Esophagus mucosa (tissue), 1 donor: ENCODE results near the gene TMEM17. TPM values are rescaled to one million over a fixed set of nuclear protein-coding genes. Genes with fewer than 3 reads are reported as not detected.

Source experiments
- ATAC-seq: fragments of 200-7000 bp; cut with Tn5 transposase; one replicate; pipeline ENCODE4 v1.9.1; 2020
- total RNA-seq: library from RNA; stranded (reverse); gene quantifications from one replicate; pipeline ENCODE4 v1.2.4, GENCODE V29; 2023
- donor health status: DM: yes; HTN: yes; CAD: no.

The TMEM17 gene
- total RNA-seq, 1 donor from 2014 or later: 2.3 TPM

DNA sequence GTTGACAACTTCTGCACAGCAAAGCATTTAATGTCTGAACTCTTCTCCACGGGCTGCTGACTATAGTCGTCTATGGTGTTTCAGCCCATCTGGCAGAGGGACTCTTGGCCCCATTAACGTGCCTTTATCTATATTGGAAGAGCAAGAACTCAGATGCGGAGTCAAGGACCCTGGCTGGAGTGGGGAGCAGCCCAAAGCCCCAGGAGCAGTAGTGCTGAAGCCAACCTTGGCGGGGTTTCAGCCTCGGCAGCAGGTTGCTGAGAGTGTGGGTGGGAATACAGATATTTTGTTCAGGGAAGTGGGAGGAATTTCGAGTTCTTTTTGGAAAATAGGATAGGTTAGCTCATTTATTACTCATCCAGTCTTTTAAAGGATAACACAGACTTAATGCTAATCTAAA lies 34.2 kb downstream of the TMEM17 start:
- ATAC-seq: no peak

DNA sequence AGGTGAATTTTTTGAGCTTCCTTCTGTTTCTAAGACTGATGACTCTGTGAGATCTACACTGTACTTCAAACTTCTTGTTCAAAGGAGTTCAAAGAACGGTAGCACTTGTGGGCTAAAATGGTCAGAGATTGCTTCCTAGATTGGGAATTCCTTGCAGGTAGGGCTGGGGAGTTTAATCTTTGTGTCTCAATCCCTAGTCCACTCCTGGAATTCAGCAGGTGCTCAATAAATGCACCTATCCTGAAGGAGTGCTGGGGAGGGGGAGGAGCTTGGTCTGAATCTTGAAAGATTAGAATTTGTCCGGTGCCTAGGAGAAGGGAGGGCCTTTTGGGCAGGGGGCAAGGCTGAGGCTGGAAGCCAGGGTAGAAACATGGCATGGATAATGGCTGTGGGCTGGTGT lies 34.6 kb downstream of the TMEM17 start:
- ATAC-seq: no peak

DNA sequence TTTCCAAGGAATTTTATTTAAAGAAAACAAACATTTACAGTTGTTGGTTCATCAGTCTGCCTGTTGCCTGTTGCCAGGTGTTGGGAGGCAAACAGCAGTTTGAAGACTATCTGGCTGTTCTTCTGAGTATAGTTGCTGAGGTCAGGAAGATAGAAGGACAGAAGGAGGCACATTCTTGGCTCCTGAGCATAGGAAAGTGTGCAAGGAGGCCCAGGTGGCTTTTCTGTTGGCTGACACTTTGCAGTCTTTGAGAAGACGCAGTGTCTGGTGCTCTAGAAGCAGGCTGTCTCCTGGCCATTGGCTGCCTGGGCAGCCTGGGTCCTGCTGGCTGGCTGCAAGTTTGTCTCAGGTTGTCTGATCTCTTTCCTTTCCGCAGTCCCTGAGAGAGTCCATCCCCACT lies 36.4 kb downstream of the TMEM17 start:
- no peak for ATAC-seq

DNA sequence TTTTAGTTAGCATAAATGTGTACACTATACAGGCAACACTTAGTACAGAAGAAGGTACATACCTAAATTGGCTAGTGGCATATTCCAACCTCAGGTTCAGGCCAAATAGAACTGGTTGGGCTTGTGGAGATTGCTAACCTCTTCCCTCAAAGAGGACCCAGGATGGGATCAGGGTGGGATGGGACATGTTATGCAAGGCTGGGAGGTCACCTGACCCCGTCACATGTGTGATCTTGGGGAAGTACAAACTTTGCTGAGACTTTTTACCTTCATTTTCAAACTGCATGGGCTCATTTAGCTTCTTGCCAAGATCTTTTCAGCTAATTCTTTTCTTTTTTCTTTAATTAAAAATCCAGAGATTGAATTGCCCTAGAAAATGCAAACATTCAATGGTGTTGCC lies 36.9 kb downstream of the TMEM17 start:
- ATAC-seq: no peak

DNA sequence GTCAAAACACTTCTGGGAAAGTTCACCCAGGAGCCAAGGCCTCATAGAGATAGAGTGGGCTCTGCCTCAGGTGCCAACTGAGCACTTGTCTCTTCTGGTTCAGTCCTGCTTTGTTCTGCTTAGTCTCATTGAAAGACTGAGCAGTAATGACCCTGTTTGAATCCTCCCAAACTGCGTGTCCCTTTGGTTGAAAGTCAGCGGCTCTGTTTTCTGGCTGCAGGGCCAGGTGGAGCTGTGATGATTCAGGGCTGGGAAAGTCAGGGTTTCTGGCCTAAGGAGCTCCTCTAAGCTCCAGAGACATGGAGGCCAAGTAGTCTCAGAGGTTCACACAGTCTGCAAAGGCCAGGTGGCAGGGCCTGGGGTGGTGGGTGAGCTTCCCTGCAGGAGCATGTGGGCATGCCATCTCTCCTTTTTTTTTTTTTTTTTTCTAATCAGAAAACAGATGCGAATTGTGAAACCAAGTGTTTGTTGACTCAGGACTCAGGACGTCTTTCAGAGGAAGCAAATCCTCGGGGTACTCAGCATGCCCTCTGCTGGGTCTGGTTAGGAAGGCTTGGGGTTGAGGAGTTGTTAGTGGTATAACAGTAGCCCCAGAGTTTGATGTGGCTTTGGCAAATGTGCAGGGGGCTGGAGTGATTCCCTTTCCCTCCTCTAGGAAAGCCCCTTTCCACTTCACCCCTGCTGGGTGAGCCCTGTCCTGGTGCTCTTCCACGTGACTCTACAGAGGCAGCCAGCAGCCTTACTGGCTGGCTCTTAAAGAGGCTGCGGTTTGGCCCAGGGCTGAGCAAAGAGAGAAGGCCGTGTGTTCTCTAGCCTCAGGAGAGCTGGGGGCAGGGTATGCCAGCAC lies 38.3 kb downstream of the TMEM17 start:
- peak; percentile 82 for ATAC-seq

DNA sequence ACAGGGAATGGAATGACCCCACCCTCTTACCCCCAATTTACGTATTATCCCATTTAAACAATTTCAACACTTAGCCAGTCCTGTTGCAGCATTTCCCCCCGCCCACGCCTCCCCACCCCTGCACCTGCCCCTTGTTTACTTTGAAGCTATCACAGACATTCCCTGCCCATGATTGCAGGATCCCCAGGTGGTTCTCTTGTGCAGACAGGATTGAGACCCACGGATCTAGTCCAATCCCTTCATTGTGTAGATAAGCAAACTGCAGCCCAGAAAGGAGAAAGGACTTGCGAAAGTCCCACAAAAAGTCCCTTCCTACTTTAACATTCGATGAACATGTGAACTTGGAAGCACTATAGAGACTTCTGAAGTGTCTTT lies 38.9 kb downstream of the TMEM17 start:
- no peak for ATAC-seq

DNA sequence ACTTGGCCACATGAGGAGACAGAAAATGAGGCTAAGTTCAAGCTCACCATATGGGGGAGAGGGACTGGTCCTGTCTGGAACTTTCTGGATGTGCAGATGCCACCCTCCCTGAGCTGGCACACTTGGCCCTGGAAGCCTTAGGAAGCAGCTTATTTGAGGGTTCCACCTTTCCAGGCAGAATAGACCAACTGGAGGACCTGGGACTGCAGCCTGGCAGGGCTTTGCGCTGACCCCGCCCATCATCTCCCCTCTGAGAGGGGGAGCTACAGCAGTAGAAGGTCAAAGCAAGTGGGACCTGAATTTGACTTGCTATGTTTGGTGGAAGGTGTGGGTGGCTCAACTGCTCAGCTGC lies 39.5 kb downstream of the TMEM17 start:
- ATAC-seq: no peak

DNA sequence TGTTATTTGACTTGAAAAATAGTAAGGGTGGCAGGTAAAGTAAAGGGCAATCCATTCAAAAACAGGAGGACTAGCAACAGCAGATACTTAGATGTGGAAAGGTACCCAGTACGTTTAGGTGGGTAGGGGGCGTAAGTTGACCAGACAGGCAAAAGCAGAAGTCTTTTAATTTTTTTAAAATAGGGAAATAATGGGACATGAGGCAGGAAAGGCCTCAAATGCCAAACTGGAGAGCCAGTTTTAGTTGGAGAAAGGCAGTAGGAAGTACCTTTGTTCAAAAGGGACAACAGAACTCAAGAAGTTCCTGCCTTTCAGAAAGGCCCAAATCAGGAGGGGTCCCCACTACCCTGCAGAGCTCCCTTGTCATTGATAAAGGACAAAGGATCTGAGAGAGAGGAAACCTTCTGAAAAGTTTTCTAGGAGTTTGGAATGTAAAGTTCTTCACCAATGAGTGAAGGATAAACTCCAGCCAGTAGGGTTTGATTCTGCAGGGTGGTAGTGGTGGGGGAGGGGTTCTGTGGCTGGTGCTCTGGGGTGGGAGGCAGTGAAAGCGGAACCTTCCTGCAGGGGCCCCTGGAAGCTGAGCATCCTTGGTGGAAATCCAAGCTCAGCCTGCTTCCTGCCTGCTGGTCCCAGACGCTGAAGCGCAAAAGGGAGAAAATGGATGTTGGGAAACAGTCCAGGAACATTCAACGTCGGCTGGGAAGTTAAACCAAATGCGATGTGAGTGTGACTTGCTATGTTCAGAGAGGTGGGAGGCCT lies 40.1 kb downstream of the TMEM17 start:
- no peak for ATAC-seq

DNA sequence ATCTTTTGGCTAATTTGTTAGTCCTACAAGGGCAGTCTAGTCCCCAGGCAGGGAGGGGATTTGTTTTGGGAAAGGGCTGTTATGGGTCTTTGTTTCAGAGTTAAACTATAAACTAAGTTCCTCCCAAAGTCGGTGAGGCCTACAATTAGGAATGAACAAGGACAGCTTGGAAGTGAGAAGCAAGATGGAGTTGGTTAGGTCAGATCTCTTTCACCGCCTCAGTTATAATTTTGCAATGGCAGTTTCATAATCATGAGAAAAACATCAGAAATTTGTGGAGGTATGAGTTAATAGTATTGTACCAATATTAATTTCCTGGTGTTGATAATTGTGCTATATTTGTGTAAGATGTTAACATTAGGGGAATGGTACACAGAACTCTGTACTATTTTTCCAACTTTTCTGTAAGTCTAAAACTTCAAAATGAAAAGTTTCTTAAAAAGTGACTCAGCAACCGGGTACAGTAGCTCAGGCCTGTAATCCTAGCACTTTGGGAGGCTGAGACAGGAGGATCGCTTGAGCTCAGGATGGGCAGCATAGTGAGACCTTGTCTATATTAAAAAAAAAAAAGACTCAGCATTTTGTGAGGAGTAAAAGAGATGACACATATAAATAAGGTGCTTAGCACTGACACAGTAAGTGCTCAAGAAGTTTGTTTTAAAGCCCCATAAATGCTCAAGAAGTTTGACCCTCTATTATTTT lies 40.8 kb downstream of the TMEM17 start:
- ATAC-seq: no peak

DNA sequence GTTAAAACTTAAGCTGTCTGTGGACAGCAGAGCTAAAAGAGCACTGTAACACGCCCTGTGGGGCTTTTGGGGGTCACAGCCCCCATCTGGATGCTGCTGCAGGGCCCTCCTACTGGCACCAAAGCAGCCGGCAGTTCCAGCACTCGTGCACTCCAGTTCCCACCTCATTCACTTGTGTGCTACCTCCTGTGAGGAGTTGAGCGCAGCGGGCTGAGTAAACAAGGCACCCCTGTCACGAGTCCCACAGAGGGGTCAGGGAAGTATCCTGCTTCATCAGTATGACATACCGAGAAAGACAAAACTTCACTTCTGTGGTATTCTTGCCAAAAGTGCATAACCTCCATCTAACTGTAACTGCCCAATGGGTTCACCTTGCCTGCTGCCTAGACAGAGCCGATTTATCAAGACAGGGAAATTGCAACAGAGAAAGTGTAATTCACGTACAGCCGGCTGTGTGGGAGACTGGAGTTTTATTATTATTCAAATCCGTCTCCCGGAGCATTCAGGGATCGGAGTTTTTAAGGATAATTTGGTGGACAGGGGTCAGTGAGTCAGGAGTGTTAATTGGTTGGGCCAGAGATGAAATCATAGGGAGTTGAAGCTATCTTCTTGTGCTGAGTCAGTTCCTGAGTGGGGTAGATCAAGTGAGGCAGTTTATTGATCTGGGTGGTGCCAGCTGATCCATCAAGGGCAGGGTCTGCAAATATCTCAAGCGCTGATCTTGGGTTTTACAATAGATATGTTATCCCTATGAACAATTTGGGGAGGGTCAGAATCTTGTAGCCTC lies 41.6 kb downstream of the TMEM17 start:
- ATAC-seq: no peak

DNA sequence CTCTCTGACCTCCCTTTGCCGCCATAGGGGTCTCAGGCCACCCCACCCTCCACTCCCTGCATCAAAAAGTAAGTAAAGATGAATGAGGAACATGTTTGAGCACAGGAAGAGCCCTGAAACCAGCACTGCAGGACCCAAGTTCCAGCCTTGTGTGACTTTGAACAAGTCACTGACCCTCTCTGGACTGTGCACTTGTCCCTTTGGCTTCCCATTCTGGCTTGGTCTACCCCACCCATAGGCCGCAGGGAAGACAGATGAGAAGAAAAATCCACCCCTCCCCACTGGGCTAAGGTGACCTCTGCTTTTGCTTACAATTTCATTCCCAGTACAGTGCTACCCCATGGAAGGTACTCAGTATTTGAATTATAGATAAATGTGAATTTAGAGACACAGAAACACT lies 43.8 kb downstream of the TMEM17 start:
- ATAC-seq: no peak

DNA sequence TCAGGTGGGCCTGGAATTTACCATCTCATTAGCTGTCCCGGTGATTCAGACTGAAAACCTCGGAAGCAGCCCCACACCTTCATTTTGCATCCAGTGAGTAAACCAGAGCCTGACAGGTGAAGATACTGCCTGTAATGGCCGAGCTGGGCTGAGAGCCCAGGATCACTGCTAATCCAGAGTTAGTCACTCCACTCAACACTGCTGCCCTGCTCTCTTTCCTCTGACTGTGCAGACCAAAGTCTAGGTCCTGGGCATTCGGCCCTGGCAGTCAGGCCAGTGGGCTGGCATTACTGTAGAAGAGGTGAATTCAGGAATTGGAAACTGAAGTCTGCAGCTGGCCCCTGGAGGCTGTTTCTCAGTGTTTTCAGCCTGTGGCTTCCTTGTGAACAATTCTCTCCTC lies 44.3 kb downstream of the TMEM17 start:
- peak; percentile 69 for ATAC-seq

DNA sequence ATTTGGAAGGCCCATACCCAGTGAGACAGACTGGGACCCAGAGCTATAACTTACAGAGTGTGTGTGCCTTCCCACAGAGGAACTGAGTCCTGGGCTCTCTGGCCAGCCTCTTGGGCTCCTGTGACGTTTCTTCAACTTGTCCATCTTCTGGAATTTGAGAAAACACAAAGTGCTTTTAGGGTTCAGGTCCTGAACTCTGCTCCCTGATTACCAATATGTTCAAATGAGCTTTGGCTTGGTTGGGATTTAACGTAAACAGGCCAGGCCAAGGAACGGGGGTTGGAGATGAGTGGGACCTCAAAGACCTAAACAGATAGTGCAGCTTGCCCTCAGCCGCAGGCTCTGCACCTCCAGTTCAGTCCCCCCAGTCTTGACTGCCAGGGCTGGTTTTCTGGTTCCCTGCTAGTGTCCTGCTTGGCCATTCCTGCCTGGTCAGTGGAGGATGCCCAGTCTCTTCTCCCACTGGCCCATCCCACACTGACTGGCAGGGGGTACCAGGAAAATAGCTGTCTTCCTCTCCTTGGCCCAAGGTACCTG lies 44.9 kb downstream of the TMEM17 start:
- ATAC-seq: no peak

DNA sequence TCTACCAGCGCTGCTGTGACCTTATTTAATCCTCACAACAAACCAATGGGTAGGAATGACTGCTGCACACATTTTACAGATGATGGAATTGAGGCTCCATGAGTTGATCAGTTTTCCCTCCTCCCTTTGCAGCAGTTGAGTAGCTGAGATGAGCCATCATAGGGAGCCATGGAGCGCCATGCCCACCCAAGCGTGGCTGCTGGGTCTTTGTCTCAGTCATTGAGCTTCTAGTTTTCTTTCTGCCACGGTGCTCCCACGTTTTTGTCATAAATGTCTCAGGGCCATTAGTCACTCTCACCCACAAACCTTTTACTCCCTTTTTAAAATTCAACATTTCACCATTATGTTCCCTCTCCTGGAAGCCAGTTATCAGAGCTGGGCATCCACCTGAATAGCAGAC lies 45.8 kb downstream of the TMEM17 start:
- no peak for ATAC-seq

DNA sequence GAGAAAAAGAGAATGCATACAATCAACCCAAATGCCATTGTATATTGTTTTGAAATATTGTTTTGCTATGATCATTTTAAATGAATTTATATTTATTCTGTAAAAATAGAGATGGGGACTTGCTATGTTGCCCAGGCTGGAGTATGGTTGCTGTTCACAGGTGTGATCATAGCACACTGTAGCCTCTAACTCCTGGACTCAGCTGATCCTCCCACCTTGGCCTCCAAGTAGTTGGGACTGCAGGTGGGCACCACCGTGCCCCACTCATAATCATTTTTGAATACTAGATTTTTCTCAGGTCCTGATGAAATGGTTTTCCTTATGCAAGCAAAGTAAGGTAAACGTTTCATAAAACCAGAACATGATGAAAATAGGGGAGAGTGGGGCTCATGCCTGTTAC lies 46.3 kb downstream of the TMEM17 start:
- ATAC-seq: no peak

DNA sequence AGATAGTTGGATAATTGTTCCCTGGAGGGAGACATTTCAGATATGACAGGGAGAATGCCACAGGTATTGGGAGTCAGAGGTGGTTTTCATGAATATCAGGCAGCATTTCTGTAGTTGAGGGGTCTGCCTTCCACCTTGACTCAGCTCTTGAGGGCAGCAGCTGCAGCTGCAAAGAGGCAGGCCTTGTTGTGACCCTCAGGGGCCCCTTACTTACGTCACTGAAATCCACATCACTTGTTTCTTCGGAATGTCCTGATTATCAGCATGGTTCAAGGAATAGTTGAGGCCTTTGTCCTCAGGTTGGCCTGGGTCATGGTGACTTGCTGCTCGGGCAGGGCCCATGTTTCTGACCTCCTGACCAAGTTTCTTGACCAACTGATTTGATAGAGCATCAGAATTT lies 46.9 kb downstream of the TMEM17 start:
- no peak for ATAC-seq

DNA sequence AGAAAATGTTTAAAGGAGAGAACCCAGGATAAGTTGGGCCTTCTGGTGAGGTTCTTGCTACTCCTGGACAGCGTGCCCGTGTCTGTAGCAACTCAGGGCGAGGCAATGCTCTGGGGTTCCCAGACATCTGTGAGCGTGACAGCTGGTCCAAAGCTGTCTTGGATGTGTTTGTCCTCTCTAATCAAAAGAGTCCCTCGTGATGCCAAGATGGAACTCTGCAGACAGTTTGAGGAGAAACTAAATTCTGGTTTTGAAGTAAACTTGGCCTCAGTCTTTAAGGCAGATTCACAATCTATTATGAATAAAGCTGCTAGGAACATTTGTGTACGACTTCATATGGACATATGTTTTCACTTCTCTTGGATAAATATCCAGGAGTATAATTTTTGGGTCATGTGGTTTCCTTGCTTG lies 47.3 kb downstream of the TMEM17 start:
- ATAC-seq: no peak

DNA sequence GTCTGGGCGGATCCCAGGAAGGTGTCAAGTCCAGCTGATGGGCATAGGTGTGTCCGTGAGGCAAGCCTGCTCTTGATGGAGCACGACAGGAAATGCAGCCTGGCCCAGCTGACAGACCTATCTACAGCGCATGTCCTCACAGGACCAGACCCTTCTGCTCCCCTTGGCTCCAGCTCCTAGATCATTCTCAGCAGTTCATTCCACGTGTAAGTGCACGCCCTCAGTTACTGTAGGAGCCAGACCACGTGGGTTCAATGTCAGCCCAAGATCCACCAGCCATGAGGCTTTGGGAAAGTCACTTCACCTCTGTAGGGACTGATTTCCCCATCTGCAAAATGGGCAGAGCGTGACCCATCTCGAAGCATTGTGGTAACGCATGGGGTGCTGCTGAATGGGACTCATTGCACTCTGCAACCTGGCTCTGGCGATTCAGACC lies 47.8 kb downstream of the TMEM17 start:
- peak; percentile 89 for ATAC-seq

DNA sequence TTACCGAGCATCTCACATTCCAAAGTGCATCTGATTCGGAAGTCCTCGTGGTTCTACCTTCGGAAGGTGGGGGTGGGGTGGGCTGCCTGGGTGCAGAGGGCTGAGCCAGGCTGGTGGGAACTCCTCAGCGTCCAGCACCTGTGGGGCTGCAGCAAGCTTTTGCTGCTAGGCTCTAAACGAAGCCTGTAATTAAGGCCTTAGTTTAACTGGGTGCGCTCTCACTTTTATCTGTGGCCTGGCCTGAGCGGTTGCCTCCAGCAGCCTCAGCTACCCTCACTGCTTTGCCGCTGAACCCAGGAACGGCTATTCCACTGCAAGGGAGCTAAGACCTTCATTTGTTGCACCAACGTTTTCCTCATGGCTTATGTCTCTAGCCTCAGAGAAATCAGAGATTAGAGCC lies 48.4 kb downstream of the TMEM17 start:
- no peak for ATAC-seq

DNA sequence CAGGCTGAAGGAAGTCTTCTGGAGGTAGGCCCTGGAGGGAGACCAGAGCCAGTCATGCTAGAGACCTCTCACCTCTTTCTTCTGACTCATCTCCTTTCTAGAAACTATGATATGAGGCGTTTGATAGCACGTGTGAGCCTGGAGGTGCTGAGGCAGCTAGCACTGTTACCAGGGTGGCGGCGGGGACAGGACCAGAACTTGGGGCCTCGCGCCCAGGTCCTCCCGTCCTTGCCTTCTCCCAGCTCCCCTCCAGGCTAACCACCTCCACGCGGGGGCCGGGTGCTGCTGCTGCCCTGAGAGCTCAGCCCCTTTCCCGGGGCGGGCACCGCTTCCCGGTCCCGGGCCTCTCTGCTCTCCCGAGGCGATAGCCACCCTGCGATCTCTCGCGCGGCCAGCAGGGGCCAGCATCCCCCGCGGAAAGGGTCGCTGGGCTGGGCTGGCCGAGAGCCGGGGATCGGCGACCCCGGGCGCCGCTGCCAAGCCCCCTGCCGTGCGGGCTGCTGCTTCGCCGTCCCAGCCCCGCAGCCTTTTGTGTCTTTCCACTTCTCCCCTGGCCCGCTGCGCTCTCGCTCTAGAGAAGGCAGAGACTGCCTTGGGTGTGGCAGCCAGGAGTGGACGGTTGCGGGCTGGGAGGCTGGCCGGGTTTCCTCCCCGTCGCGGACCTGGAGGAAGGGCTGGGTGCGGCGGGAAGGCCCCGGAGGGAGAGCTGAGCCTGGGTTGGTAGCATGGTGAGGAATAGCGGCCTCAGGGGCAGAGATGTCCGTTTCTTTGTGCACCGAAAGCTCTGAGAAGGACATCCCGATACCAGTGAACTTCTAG lies 49.1 kb downstream of the TMEM17 start:
- ATAC-seq: peak; percentile 75

DNA sequence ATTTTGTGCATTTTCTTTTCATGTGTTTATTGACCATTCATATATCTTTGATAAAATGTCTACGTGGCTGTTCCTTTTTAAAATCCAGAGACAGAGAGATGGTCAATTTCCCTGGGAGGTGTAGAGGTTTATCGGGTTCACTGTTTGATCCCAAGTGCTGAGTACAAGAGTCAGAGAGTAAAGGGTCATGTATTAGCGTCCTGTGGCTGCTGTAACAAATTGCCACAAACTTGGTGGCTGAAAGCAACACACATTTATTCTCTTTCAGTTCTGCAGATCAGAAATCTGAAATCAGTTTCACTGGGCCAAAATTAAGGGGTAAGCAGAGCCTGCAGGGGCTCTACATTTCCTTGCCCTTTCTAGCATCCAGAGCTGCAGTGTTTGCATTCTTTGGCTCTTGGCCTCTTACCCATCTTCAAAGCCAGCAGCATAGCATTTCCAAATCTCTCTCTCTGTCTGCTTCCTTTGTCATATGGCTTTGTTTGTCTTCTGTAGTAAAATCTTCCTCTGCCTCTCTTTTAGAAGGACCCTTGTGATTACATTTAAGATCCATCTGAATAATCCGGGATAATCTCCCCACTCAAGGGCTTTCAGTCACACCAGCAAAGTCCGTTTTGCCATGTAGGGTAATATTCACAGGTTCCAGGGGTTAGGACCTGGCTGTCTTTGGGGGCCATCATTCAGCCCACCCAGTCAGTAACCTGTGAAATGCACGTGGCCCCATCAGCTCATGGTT lies 49.9 kb downstream of the TMEM17 start:
- no peak for ATAC-seq
